OCI-LY1 (cell line): ENCODE measurements around the gene DOCK4.

Experiments
- CTCF ChIP-seq: fragments of 200-600 bp; sonication (generic), shearing (Covaris generic); IDR thresholded peaks from 2 replicates; pipeline ENCODE4 v1.5.1; 2017; ENCODE audit warnings: mild to moderate bottlenecking, antibody characterized with exemption, low read length, moderate library complexity, mixed read lengths
- EZH2 ChIP-seq: fragments of 200-600 bp; sonication (generic), shearing (Covaris generic); IDR thresholded peaks from 2 replicates; pipeline ENCODE4 v1.8.0; 2017; ENCODE audit warnings: borderline replicate concordance, mixed run types, mild to moderate bottlenecking, antibody characterized with exemption, low read length, moderate library complexity, mixed read lengths

GRCh38 chr7:111858331-111858730 lies 347.9 kb downstream of the DOCK4 start:
- no peak for TF ChIP-seq CTCF
- TF ChIP-seq EZH2 = no peak
